SU-DHL-6 (cell line): ENCODE measurements around the gene DCUN1D2.

Source experiments
- H2AFZ ChIP-seq: fragments of 200-600 bp; sonication (generic); 2 replicates; pipeline ENCODE4 v1.6.1; 2014; ENCODE audit warnings: low read depth, mild to moderate bottlenecking, moderate library complexity, mixed read lengths, antibody characterized with exemption, low read length; ENCODE audit not compliant: severe bottlenecking
- H3F3A ChIP-seq: fragments of 200-600 bp; shearing (Covaris generic); 2 replicates; pipeline ENCODE4 v1.6.0; 2016; ENCODE audit warnings: antibody characterized with exemption, mild to moderate bottlenecking; ENCODE audit not compliant: insufficient read depth
- H3K27ac ChIP-seq: fragments of 200-600 bp; sonication (generic); 2 replicates; pipeline ENCODE4 v1.5.1; 2016; ENCODE audit warnings: low read depth, mild to moderate bottlenecking, low read length, moderate library complexity, mixed read lengths
- H3K27me3 ChIP-seq: fragments of 200-600 bp; sonication (generic), shearing (Covaris generic); 2 replicates; pipeline ENCODE4 v1.6.0; 2014; ENCODE audit warnings: mild to moderate bottlenecking, low read length
- H3K36me3 ChIP-seq: fragments of 200-600 bp; sonication (generic); 2 replicates; pipeline ENCODE4 v1.6.1; 2014; ENCODE audit warnings: mild to moderate bottlenecking, low read length, mixed read lengths
- H3K4me2 ChIP-seq: fragments of 300-600, 200-600 bp; shearing (Covaris generic), sonication (generic); 2 replicates; pipeline ENCODE4 v1.6.0; 2014; ENCODE audit warnings: low read length, low read depth, mild to moderate bottlenecking; ENCODE audit not compliant: poor library complexity, severe bottlenecking
- H3K4me3 ChIP-seq: fragments of 200-600 bp; sonication (generic); 2 replicates; pipeline ENCODE4 v1.5.1; 2014; ENCODE audit warnings: antibody characterized with exemption, low read length, mild to moderate bottlenecking, mixed read lengths; ENCODE audit not compliant: insufficient read depth, poor library complexity, severe bottlenecking
- H3K79me2 ChIP-seq: fragments of 200-600 bp; sonication (generic); 2 replicates; pipeline ENCODE4 v1.6.1; 2014; ENCODE audit warnings: mild to moderate bottlenecking, low read length, moderate library complexity; ENCODE audit not compliant: insufficient read depth
- H3K9ac ChIP-seq: fragments of 200-600 bp; sonication (generic); 2 replicates; pipeline ENCODE4 v1.7.0; 2014; ENCODE audit warnings: mild to moderate bottlenecking, low read length
- H3K9me2 ChIP-seq: fragments of 200-600 bp; sonication (generic); replicated peaks from 2 replicates; pipeline ENCODE4 v1.6.1; 2014; ENCODE audit warnings: low read length; ENCODE audit not compliant: insufficient read depth
- H3K9me3 ChIP-seq: fragments of 200-600 bp; sonication (generic); 2 replicates; pipeline ENCODE4 v1.6.1; 2014; ENCODE audit warnings: low read length, mixed read lengths; ENCODE audit not compliant: insufficient read depth
- H4K20me1 ChIP-seq: fragments of 200-600 bp; sonication (generic); 2 replicates; pipeline ENCODE4 v1.6.1; 2014; ENCODE audit warnings: low read depth, mild to moderate bottlenecking, antibody characterized with exemption, low read length, moderate library complexity, mixed read lengths
- EZH2phosphoT487 ChIP-seq: fragments of 200-600 bp; sonication (generic), shearing (Covaris generic); conservative IDR thresholded peaks from 2 replicates; pipeline ENCODE4 v1.6.1; 2018; ENCODE audit warnings: mild to moderate bottlenecking, antibody characterized with exemption, low read length, moderate library complexity, mixed read lengths
- TF ChIP-seq, protein P1 (sequence below): fragments of 200-600 bp; sonication (generic); IDR thresholded peaks from one replicate; pipeline ENCODE4 v1.5.1; 2017; ENCODE audit warnings: antibody characterized with exemption, mild to moderate bottlenecking, low read length, moderate library complexity; ENCODE audit not compliant: insufficient read depth, poor library complexity, severe bottlenecking

The DCUN1D2 gene

GRCh38 chr13:113407103-113407530 is 83.4 kb downstream of the DCUN1D2 start:
- TF ChIP-seq EZH2phosphoT487, result no peak
- TF ChIP-seq, protein P1, sequence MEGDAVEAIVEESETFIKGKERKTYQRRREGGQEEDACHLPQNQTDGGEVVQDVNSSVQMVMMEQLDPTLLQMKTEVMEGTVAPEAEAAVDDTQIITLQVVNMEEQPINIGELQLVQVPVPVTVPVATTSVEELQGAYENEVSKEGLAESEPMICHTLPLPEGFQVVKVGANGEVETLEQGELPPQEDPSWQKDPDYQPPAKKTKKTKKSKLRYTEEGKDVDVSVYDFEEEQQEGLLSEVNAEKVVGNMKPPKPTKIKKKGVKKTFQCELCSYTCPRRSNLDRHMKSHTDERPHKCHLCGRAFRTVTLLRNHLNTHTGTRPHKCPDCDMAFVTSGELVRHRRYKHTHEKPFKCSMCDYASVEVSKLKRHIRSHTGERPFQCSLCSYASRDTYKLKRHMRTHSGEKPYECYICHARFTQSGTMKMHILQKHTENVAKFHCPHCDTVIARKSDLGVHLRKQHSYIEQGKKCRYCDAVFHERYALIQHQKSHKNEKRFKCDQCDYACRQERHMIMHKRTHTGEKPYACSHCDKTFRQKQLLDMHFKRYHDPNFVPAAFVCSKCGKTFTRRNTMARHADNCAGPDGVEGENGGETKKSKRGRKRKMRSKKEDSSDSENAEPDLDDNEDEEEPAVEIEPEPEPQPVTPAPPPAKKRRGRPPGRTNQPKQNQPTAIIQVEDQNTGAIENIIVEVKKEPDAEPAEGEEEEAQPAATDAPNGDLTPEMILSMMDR, result no peak
- H3K79me2 ChIP-seq, result no peaks in the 10 kb centered on the region

GRCh38 chr13:113406321-113407102 is 84.0 kb downstream of the DCUN1D2 start:
- H3F3A ChIP-seq, result no peaks in the 10 kb centered on the region
- H3K27ac ChIP-seq, result no peak overlapping the region
- no peaks in the 10 kb centered on the region for H3K36me3 ChIP-seq
- no peaks in the 10 kb centered on the region for H3K9me3 ChIP-seq
- no peak overlapping the region for H3K9ac ChIP-seq
- H3K4me2 ChIP-seq, result no peak overlapping the region
- no peaks in the 10 kb centered on the region for H3K79me2 ChIP-seq
- H3K9me2 ChIP-seq, result no peaks in the 10 kb centered on the region
- H4K20me1 ChIP-seq, result no peaks in the 10 kb centered on the region
- H3K4me3 ChIP-seq, result no peak overlapping the region
- no peaks in the 10 kb centered on the region for H3K27me3 ChIP-seq
- H2AFZ ChIP-seq, result no peak overlapping the region
- TF ChIP-seq, protein P1, result no peak
- TF ChIP-seq EZH2phosphoT487, result no peak

More at GRCh38 chr13:113407103-113407530, 83.4 kb downstream of the DCUN1D2 start:
- H3K36me3 ChIP-seq, result no peaks in the 10 kb centered on the region
- no peak overlapping the region for H3K4me3 ChIP-seq
- H3F3A ChIP-seq, result no peaks in the 10 kb centered on the region
- H3K9ac ChIP-seq, result no peak overlapping the region
- H3K27me3 ChIP-seq, result no peaks in the 10 kb centered on the region
- no peaks in the 10 kb centered on the region for H4K20me1 ChIP-seq
- no peak overlapping the region for H3K27ac ChIP-seq
- no peaks in the 10 kb centered on the region for H3K9me2 ChIP-seq
- no peak overlapping the region for H2AFZ ChIP-seq
- H3K4me2 ChIP-seq, result no peak overlapping the region
- no peaks in the 10 kb centered on the region for H3K9me3 ChIP-seq
